ENCODE results near the gene NTN1.
"Not testable (repeated sequence)": the region's sequence is repeated elsewhere in the genome, so short reads cannot be mapped to it uniquely, and the experiment has no call there.

The NTN1 gene

DNA sequence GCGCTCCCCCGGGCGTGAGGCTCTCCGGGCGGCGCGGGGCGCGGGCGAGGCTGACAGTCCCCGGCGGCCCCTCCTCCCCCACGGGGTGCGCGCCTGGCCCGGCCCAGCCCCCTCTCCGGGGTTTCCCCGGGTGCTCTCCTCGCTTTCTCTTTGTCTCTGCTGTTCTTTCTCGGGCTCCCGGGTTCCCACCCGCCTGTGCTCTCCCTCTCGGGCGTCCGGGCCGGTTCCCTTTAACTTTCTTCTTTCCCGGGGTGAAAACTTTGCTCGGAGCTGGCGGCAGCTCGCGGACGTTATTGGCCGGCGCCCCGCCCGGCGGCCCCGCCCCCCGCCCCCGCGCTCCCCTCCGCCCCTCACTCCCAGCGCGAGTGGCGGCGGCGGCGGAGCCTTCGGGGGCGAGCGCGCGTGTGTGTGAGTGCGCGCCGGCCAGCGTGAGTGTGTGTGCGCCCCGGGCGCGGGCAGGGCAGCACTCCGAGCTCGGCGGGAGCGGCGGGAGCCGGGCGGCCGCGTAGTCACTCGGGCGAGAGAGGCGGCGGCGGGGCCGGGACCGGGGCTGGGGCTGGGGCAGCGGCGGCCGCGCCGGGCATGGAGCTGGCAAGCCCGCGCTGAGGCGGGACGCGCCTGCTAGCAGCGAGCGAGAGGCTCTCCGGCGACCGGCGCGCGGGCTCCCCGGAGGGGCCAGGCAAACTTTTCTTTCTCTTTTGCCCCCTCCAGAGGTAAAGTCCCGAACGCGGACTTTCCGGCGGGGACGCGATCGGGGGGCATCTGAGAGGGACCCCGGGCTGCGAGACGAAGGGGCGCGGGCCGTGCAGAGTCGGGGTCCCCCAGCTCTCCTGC lies at the start of gene NTN1:
Gene NTN1 (plus strand): TSS at position 353 of the 834 bp plus-strand sequence. CDS start 864 bp downstream, outside the sequence.
- DNase-seq = peak; percentile 73

DNA sequence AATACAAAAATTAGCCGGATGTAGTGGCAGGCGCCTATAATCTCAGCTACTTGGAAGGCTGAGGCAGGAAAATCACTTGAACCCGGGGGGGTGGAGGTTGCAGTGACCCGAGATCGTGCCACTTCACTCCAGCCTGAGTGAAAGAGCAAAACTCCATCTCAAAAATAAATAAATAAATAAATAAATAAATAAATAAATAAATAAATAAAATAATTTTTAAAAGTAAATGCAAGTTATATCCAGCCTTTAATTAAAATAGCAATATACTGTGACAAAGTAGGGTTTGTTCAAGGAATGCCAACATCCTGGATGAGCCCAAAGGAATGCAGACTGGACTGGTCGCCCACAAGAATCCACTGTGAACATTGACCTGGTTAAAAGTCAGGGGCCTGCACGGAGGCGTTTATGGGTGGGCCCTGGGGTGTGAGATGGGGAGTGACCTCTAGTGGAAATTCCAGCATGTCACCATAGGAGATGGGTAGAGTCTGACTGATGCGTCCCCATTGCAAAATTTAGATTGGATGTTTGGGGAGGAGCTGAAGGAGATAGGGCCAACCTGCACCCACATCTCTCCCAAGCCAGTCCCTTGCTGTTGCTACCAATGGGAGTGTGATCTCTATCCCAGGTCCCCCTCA lies 46.1 kb upstream of the NTN1 start:
- DNase-seq = no peak

DNA sequence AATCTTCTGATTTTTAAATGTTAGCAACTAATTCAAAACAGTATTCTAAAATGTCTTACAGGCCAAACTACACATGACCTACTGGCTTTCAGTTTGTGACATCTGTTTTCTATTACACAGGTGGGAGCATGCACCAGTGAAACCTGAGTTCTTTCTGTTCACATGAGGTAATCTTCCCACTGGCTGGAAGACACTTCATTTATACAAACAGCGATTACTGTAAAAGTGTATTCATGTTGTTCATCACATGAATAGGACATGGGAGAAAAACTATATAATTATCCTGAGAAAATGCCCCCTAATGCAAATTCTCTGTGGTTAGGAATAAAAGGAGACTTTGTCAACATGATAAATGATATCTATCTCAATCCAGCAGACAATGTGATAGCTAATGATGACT lies 44.7 kb upstream of the NTN1 start:
- no peak for DNase-seq

DNA sequence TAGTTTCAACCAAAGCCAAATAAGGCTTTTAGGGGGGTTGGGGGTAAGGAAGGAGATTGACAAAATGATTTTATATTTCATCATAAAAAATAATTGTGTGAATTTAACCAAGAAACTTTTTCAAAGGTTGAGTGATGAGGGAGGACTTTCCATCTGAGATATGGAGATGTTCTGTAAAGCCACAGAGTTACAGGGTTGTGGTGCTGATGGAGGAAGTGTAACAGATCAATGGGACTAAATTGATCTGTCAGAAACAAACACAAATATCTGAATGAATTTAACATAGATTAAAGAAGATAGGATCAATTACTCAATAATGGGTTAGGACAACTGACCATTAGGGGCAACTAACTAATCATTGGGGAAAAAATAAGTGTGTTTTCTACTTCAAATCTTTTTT lies 41.6 kb upstream of the NTN1 start:
- no peak for DNase-seq

DNA sequence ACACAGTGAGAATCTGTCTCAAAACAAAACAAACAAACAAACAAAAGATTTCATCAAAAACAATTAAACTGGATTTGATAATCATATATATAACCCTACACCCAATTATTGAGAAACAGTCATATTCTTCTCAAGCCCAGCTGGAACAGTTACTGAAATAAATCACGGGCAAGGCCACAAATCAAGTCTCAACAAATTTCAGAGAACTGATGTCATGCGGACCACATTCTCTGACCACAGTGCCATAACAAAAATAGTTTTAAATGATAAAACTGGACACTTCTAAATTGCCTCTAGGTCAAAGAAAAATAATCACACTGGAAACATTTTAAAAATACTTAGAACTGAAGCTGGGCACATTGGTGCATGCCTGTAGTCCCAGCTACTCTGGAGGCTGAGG lies 39.9 kb upstream of the NTN1 start:
- DNase-seq = no peak

DNA sequence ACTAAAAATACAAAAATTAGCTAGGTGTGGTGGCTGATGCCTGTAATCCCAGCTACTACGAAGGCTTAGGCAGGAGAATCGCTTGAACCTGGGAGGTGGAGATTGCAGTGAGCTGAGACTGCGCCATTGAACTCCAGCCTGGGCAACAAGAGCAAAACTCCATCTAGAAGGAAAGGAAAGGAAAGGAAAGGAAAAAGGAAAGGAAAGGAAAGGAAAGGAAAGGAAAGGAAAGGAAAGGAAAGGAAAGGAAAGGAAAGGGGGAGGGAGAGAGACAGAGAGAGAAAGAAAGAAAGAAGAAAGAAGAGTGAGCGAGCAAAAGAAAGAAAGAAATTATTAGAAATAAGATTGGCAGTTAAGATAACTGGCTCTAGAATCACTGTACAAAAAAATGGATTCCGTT lies 37.1 kb upstream of the NTN1 start:
- DNase-seq = not testable (repeated sequence)

DNA sequence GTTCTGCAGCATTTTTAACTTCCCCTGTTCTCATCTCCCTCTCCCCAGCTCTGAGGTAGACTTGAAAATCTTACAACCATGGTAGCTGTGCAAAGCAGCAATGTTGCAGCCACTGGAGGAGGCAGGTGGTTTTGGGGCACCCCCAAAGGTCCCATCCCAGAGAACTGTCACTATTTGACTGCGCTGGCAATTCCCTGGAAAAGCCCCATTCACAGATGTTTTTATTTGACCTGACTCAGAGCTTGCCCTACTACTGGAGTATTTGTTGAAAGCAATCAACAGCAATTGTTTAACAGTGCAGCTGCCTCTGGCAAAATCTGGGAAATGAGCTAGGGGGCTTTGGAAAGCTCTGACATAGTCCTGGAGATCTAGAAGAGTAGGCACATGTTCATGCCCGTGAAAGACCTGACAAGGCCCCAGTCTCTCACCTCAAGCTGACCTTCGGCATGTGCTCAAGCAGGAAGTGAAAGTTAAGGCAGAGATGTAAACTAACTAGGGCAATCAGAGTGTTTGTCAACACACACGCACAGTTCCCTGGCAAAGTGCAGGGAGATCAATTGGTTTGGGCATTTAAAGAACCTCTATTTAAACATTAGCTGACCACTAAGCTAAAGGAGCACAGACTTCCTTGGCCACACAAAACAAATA lies 36.1 kb upstream of the NTN1 start:
- DNase-seq = no peak

DNA sequence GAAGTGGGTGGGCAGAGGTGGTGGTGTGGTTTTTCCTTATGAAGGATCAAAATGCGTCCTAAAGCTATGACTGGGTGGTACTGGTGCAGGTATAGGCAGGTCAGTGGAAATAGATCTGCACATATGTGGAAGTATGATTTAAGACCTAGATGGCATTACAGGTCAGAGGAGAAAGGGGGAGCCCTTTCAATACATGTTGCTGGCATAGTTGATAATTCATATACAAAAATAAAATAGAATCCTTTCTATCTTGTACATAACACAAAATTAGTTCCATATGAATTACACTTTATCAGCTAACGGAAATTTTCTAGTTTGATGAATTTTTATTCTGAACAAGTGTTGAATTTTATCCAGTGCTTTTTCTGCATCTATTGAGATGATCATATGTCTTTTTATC lies 35.0 kb upstream of the NTN1 start:
- DNase-seq = no peak

DNA sequence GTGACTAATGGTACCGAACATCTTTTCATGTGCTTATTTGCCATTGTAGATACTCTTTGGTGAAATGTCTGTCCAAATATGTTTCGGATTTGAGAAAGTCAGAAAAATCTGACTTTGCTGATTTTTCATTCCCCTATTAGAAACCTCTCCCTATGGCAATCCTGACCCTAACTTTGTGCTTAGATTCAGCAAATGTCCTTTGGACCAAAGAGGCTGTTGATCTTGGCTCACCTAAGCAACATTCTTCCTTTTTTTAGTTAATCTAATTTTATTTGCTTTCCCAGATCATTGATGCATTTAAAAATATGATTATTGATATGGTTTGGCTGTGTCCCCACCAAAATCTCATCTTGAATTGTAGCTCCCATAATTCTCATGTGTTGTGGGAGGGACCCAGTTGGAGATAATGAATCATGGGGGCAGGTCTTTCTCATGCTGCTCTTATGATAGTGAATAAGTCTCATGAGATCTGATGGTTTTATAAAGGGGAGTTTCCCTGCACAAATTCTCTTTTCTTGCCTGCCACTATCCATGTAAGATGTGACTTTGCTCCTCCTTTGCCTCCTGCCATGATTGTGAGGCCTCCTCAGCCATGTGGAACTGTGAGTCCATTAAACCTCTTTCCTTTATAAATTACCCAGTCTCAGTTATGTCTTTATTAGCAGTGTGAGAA lies 32.9 kb upstream of the NTN1 start:
- not testable (repeated sequence) for DNase-seq

DNA sequence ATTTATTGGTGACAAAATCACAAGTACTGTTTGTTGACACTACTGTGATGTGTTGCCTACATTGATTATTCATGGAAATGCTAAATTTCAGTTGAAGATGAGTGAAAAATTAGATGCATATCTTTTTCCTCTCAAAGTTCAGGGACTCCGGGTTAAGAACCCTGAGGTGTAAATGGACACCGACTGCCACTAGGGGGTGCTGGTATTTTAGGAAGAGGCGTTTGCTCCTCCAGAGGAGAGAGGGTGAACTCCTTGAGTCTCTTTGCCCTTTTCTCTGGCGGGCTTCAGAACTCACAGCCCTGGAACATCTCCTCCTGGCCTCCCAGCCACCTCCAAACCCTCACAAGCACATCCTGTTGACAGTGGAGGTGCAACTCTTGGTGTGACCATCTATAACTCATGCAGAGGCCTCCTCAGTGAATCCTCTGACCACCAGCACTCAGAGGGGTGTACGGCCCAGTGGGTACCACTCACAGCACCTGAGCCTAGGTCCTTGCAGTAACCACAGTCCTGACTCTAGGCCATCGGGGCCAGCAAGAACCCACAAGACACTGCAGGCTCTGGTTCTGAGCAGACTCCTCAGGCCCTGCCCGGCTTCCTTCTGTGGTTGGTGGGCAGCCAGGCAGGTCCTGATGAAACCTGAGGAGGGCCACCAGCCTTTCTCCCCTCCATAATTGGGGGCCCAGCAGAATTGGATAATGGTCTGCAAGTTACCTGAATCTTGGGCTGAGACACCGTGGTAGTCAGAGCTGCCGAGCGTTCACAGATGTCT lies 29.6 kb upstream of the NTN1 start:
- peak; percentile 54 for DNase-seq

DNA sequence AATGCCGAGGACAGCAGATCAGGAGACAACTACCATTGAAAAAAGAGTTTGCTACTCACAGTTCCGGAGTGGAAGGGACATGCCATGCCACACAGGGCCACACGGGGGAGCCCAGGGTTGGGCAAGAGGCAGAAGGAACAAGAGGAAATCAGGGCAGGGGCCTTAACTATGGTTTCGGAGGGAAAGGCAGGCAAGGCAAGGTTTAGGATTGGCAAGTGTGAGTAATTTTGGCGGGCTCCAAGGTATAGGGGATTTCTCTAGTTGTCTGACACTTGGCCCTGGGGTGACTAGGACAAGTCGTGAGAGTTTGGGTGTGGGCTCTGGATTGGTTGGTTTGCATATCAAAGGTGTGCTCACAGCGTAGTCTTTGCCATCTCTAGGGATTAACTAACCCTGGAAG lies 27.0 kb upstream of the NTN1 start:
- peak; percentile 48 for DNase-seq

DNA sequence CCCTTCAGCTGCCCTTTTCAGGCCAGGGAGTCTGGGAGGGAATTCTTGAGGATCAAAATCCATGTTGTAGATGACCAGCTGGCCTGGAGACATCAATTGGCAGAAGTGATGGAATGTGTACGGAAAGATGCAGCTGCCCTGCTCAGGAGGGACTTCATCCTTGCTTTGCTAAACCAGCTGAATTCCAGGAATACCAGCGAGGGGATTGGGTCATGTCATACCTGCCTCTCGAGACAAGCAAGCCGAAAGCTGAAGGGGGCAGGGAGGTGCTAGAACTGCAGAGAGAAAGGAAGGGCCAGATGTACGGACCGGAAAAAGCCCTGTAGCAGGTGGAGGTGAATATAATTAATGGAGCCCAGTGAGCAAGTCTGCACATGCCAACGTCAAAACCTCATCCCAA lies 25.6 kb upstream of the NTN1 start:
- DNase-seq = no peak

DNA sequence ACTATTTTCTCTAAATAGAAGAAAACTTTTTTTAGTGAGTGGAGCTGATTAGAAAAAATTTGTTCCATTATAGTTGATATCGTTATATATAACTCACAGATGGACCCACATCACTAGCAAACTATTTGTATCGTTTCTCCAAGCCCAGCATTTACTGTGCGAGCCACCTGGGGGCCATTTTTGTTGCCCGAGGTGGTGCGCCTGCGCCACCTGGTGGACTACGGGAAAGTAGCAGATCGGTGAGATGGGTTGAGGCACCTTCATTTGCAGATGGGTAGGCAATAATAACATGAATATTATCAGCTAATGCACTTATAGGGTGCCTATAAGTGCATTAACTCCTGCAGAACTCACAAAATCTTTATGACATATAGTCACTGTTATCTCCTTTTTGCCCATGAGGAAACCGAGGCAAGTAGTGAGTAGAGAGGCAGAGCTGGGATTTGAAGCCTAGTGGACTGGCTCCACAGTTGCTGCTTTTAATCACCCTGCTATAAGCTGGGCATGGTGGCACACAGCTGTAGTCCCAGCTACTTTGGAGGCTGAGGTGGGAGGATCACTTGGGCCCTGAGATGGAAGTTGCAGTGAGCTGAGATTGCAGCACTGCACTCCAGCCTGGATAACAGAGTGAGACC lies 23.2 kb upstream of the NTN1 start:
- DNase-seq = peak; percentile 10

DNA sequence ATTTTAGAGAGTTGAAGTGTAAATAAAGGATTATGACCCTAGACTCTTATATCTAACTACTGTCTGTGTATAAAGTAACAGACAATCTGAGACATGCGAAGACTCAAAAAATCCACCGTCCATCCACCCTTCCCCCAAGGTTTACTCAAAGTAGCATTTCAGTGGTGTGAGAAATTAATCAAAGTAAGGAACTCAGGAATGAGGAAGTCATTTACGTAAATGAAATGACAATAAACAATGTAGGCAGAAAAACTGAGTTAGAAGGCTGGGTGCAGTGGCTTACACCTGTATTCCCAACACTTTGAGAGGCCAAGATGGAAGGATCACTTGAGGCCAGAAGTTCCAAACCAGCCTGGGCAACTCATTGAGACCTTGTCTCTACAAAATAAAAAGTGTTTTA lies 19.8 kb upstream of the NTN1 start:
- no peak for DNase-seq

DNA sequence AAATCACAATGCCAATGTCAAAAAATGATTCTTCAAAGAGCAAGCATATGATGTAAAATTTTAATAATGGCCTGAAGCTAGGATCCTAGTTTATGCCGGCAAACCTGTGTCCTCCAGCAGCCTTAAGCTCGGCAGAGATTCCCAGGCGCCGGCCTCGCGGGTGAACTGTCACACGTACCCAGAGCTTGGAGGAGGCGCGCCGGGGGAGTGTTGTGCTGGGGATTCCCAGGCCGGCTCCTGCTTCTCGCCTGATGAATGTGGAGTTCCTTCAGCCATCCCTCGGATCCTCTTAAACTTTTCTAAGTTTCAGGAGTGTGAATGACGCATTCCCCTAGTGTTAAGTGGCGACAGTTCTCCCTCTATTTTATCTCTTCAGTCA lies 19.1 kb upstream of the NTN1 start:
- DNase-seq = no peak

DNA sequence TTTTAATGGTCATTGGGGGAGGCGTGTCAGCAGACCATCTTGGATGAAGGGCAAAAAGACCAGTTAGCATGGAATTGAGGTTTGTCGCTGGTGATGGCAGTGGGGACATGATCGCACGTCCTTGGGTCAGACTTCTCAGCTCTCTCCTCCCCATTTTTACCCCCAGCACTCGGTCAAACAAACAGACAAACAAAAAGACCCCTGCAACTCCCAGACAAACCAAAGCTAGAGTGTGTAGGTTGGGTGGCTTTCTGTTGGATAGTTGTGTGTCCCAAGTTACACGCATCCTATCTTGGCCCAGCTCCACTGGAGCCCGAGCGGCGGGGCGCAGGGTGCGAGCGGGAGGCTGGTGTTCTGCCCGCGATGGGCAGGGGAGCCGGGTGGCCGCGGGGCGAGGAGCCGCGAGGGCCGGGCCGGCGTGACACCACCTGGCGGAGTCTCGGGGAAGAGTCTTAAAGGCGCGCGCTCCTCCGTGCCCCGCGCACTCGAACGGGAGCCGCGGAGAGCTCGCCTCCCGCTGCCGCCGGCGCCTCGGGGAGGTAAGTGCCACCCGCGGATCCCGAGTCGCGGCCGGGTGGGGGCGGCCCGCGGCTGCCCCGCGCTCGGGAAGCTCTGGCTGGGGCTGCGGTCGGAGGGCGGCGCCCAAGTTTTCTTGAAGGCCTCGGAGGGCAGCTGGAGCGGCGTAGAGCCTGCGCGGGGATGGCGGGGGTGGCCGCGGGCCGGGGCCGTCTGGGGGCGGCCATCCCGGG lies 18.5 kb upstream of the NTN1 start:
- no peak for DNase-seq

DNA sequence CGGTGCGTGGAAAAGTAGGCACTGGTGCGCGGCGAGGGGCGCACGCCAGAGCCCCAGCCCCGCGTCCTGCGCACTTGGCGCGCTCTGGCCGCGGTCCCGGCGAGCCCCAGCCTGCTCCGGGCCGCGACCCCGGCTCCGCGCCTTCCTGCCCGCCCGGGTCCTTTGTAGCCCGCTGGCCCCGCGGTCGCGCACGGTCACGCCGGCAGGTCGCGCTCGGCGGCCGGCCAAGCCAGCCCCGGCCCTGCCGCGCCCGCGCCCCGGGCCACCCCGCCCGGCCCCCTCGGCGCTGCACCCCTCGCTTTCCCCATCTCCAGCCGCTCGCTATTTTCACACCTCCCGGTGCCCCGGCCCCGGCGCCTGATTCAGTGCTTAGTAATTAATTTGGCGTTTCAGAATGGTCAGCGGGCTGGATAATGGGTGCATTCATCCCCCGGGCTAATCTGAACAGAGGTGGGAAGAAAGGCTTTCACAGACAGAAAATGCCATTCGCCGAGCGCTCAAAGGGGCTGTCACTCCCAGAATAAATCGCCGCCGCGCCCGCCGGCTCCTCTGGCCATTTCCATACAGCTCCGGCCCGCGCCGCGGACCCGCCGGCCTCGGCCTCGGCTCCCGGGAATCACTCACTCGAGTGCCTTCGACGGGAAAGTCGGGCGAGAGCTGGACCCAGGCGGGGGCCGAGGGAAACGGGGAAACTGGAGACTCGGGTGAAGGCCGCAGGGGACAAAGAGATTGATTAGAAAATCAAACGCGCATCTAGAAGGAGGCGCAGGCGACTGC lies 17.8 kb upstream of the NTN1 start:
- DNase-seq = no peak

DNA sequence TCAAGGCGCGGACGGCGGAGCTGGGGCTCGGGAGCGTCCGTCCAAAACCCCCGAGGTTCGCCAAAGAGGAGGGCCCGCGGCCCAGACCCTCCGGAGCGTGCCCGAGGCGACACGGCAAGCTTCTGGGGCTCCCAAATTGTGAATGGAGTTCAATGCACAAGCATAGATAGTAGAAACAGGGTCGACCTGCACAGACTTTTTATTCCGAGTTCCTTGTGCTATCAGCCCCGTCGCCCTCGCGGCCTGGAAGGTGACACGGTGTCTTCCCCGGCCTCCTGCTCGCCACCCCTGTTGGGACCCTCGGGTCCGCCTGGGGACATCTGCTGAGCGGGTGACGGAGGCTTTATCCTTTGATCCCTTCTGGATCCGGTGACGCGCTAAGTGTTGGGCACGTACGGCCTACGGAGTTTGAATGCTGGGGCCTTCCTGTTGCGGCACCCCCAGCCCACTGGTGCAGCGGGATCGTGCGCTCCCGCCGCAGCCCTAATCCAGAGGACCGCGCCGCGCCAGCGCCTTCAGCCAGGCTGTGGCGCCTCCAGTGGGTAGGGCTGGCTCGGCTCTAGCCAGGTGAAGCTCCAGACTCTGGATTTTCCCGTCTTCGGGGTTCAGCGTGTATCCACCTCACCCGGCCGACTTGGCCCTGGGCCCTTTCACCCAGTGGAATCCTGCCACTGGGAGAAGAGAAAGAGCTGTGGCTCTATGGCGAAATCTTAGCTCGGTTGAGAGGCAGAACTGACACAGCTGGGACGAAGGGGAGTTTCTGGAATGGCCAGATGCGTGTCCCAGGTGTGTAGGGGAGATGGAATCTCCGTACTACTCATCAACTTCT lies 17.0 kb upstream of the NTN1 start:
- no peak for DNase-seq

DNA sequence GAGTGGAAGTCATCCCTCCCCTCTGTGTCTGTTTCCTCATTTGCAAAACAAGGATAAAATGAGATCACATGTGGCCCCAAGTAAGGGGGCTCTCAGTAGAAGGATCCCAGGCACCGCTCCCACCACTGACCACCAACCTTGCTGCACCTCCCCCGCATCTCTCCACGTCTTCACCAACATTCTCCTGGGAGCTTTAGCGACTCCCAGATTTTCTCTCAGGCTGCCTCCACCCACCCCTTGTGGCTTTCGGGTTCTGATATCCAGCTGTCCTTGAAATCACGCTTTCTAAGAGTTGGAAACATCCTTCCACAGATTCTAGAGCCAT lies 16.4 kb upstream of the NTN1 start:
- no peak for DNase-seq
